ENCODE results near the gene ADRM1. TPM values are rescaled to one million over a fixed set of nuclear protein-coding genes. Genes with fewer than 3 reads are reported as not detected.

The ADRM1 gene
- total and polyA plus RNA-seq, 2 of the 4 experiments (the other 2 are of a cell fraction): 103 to 149 TPM

- no peak overlapping the region for H2BK20ac ChIP-seq (ENCODE audit: low read depth, low read length)
- no peak overlapping the region for H4K91ac ChIP-seq (ENCODE audit: insufficient read depth, low read depth, low read length)
- no peak overlapping the region for H3K23ac ChIP-seq (ENCODE audit: low read depth, low read length)
- no peak overlapping the region for H3K4ac ChIP-seq (ENCODE audit: low read depth, low read length)
- H3K9ac ChIP-seq (ENCODE audit: low read depth, low read length): no peak overlapping the region
- peaks cover 2% of the 10 kb centered on the region for H3K9me3 ChIP-seq (ENCODE audit: control insufficient read depth, insufficient read depth, low read length)
- ChIA-PET POLR2A (ENCODE audit: unreplicated experiment) (no interaction called here), CTCF (no interaction called here)
- no peak overlapping the region for H2AFZ ChIP-seq (replicated peaks; ENCODE audit: low read length, poor library complexity)
- no peak overlapping the region for H2BK15ac ChIP-seq (ENCODE audit: low read depth, low read length)
- H3K18ac ChIP-seq (ENCODE audit: low read depth, low read length): no peak overlapping the region
- intact Hi-C loops (cut with micrococcal nuclease) (no loop called here), dilution Hi-C loops (cut with HindIII; ENCODE audit: low sequenced_read_pairs, unreplicated experiment) (no loop called here), in situ Hi-C loops (cut with MboI; ENCODE audit: low sequenced_read_pairs) (no loop called here)
- H3K4me1 ChIP-seq (ENCODE audit: control insufficient read depth, insufficient read depth, low read length): peaks cover 6% of the 10 kb centered on the region; the same call in 1 of the 2 replicates
- H3K79me1 ChIP-seq (ENCODE audit: low read depth in 1 of 2, low read length in 2 of 2): peaks cover 28 to 39% of the 10 kb centered on the region in 2 experiments
- H2AK5ac ChIP-seq (ENCODE audit: low read depth, low read length): no peak overlapping the region
- no peak overlapping the region for H4K5ac ChIP-seq (ENCODE audit: low read depth, low read length)
- no peaks in the 10 kb centered on the region for H3K27me3 ChIP-seq (ENCODE audit: control insufficient read depth, insufficient read depth, low read length)
- TF ChIP-seq MAFK (IDR thresholded peaks at IDR 0.05; ENCODE audit: low read depth, low read length): no peak
- TF ChIP-seq FOS (IDR thresholded peaks at IDR 0.05; ENCODE audit: low read depth, low read length): no peak
- TF ChIP-seq CTCF (conservative IDR thresholded peaks at IDR 0.05; ENCODE audit: low read depth, low read length): no peak
- no peak for TF ChIP-seq BHLHE40 (IDR thresholded peaks at IDR 0.05; ENCODE audit: low read depth, low read length)
- no peak for TF ChIP-seq USF2 (IDR thresholded peaks at IDR 0.05; ENCODE audit: low read depth, low read length)
- TF ChIP-seq POLR2A (IDR thresholded peaks at IDR 0.05; ENCODE audit: low read depth, low read length): no peak
- TF ChIP-seq MAZ (IDR thresholded peaks at IDR 0.05; ENCODE audit: borderline replicate concordance, low read depth, low read length): no peak
- no peak for TF ChIP-seq CHD1 (IDR thresholded peaks at IDR 0.05; ENCODE audit: low read depth, low read length)
- TF ChIP-seq RAD21 (IDR thresholded peaks at IDR 0.05; ENCODE audit: low read length): no peak
- TF ChIP-seq NFE2L2 (IDR thresholded peaks at IDR 0.05; ENCODE audit: low read depth, low read length): no peak
- no peak for TF ChIP-seq MXI1 (IDR thresholded peaks at IDR 0.05; ENCODE audit: borderline replicate concordance, low read depth, low read length)
- TF ChIP-seq RFX5 (IDR thresholded peaks at IDR 0.05; ENCODE audit: low read depth, low read length): no peak
- no peak for TF ChIP-seq CEBPB (IDR thresholded peaks at IDR 0.05; ENCODE audit: low read depth, low read length)
- TF ChIP-seq SMC3 (IDR thresholded peaks at IDR 0.05; ENCODE audit: low read depth, low read length): no peak
- TF ChIP-seq ELK1 (IDR thresholded peaks at IDR 0.05; ENCODE audit: borderline replicate concordance, low read depth, low read length): no peak
- no peak for TF ChIP-seq RCOR1 (IDR thresholded peaks at IDR 0.05; ENCODE audit: insufficient replicate concordance, low read length)
- H3K36me3 ChIP-seq (ENCODE audit: control insufficient read depth, insufficient read depth, low read length): peaks cover 53% of the 10 kb centered on the region
- ATAC-seq (ENCODE audit: low read depth) (no peak), DNase-seq (no peak)
- no peak overlapping the region for H2BK120ac ChIP-seq (ENCODE audit: low read depth, low read length)
- no TSS peak for BruUV-seq (replicated peaks)
- no peak overlapping the region for H2AK9ac ChIP-seq (replicated peaks; ENCODE audit: low read depth, low read length, poor library complexity)
- H3K14ac ChIP-seq (replicated peaks; ENCODE audit: low read depth, low read length): no peak overlapping the region
- H3K9me1 ChIP-seq (ENCODE audit: insufficient read depth, low read length): peaks cover 7% of the 10 kb centered on the region; the same call in 1 of the 2 replicates
- H4K8ac ChIP-seq (ENCODE audit: low read depth in 2 of 2, low read length in 2 of 2): no peak overlapping the region
- H3K4me2 ChIP-seq (ENCODE audit: low read depth, low read length): no peak overlapping the region
- 94% methylated on average over 6 of the region's 14 CpGs; no CpG with 5 or more reads in 1 of the 2 experiments for WGBS, 2 experiments (ENCODE audit: extremely low coverage in 2 of 2, insufficient read length in 1 of 2)
- H3K4me3 ChIP-seq (ENCODE audit: insufficient read depth, low read depth, low read length): no peak overlapping the region
- no peak overlapping the region for H3K27ac ChIP-seq (ENCODE audit: insufficient read depth, low read length)
- no peak overlapping the region for H3K56ac ChIP-seq (ENCODE audit: extremely low read depth, insufficient read depth, low read length)
- H2BK5ac ChIP-seq (ENCODE audit: low read depth, low read length, poor library complexity, severe bottlenecking): no peak overlapping the region
- H4K20me1 ChIP-seq (ENCODE audit: insufficient read depth, low read length): peaks cover 25% of the 10 kb centered on the region
These were observed 39.4 kb upstream of the ADRM1 start for GRCh38 chr20:62263396-62263795.
